ENCODE results near the gene FOXN1. TPM values are rescaled to one million over a fixed set of nuclear protein-coding genes. Genes with fewer than 3 reads are reported as not detected.

FOXN1 gene
- total and polyA plus RNA-seq, 4 donors = not detected

- TF ChIP-seq RAD21 (IDR thresholded peaks at IDR 0.05) (no peak), ZBTB33 (IDR thresholded peaks at IDR 0.05) (no peak), EGR1 (IDR thresholded peaks at IDR 0.05; ENCODE audit: low read depth in 2 of 2) (no peak), JUND (IDR thresholded peaks at IDR 0.05) (no peak), YY1 (IDR thresholded peaks at IDR 0.05) (no peak), TAF1 (conservative IDR thresholded peaks at IDR 0.05) (no peak), FOXA1 (IDR thresholded peaks at IDR 0.05) (no peak), CTCF (IDR thresholded peaks at IDR 0.05; ENCODE audit: low read depth, low read length, missing input control) (no peak), HNF4A (conservative IDR thresholded peaks at IDR 0.05) (no peak), ATF3 (IDR thresholded peaks at IDR 0.05) (no peak), REST (IDR thresholded peaks at IDR 0.05) (no peak), FOXA2 (IDR thresholded peaks at IDR 0.05) (no peak), GABPA (IDR thresholded peaks at IDR 0.05 in 1 of 2, conservative IDR thresholded peaks at IDR 0.05 in 1 of 2) (no peak)
- H3K9ac ChIP-seq (ENCODE audit: low read depth in 1 of 2, low read length in 2 of 2) = no peak overlapping the region
- H3K4me1 ChIP-seq (ENCODE audit: control insufficient read depth in 4 of 4, insufficient read depth in 4 of 4, low read length in 3 of 4) = peaks cover 4 to 25% (median 20%) of the 10 kb centered on the region in 4 donors
- 89% methylated on average over 6 of the region's 6 CpGs for WGBS
- H3K36me3 ChIP-seq (ENCODE audit: control insufficient read depth in 4 of 4, insufficient read depth in 3 of 4, low read depth in 1 of 4, low read length in 3 of 4) = peaks cover 6 to 44% (median 32%) of the 10 kb centered on the region in 4 donors
- no peak overlapping the region for H3K27ac ChIP-seq (ENCODE audit: low read depth in 1 of 2, low read length in 2 of 2)
- no peak overlapping the region for H3K4me3 ChIP-seq (ENCODE audit: low read depth in 1 of 3, low read length in 3 of 3)
- H3K9me3 ChIP-seq (ENCODE audit: control insufficient read depth in 4 of 4, low read length in 3 of 4) = no peaks in the 10 kb centered on the region
- no peaks in the 10 kb centered on the region for H3K27me3 ChIP-seq (ENCODE audit: control insufficient read depth in 4 of 4, insufficient read depth in 4 of 4, low read length in 3 of 4)
- no peak for DNase-seq (ENCODE audit: low spot score)
Measured at GRCh38 chr17:28554565-28554964, 48.4 kb downstream of the FOXN1 start.

GRCh38 chr17:28555022-28555421, 48.9 kb downstream of the FOXN1 start:
- Histone ChIP-seq H3K27me3 (ENCODE audit: control insufficient read depth in 4 of 4, insufficient read depth in 4 of 4, low read length in 3 of 4) (no peaks in the 10 kb centered on the region), H3K9me3 (ENCODE audit: control insufficient read depth in 4 of 4, low read length in 3 of 4) (no peaks in the 10 kb centered on the region), H3K9ac (ENCODE audit: low read depth in 1 of 2, low read length in 2 of 2) (no peak overlapping the region), H3K4me3 (ENCODE audit: low read depth in 1 of 3, low read length in 3 of 3) (no peak overlapping the region), H3K4me1 (ENCODE audit: control insufficient read depth in 4 of 4, insufficient read depth in 4 of 4, low read length in 3 of 4) (peaks cover 4 to 25% (median 20%) of the 10 kb centered on the region in 4 donors), H3K36me3 (ENCODE audit: control insufficient read depth in 4 of 4, insufficient read depth in 3 of 4, low read depth in 1 of 4, low read length in 3 of 4) (peaks cover 6 to 48% (median 36%) of the 10 kb centered on the region in 4 donors), H3K27ac (ENCODE audit: low read depth in 1 of 2, low read length in 2 of 2) (no peak overlapping the region)
- DNase-seq (ENCODE audit: low spot score) = no peak
- 97% methylated on average over 3 of the region's 3 CpGs for WGBS
- no peak for TF ChIP-seq RAD21 (IDR thresholded peaks at IDR 0.05)
- no peak for TF ChIP-seq FOXA1 (IDR thresholded peaks at IDR 0.05)
- TF ChIP-seq ATF3 (IDR thresholded peaks at IDR 0.05) = no peak
- no peak for TF ChIP-seq EGR1 (IDR thresholded peaks at IDR 0.05; ENCODE audit: low read depth in 2 of 2)
- no peak for TF ChIP-seq REST (IDR thresholded peaks at IDR 0.05)
- TF ChIP-seq YY1 (IDR thresholded peaks at IDR 0.05) = no peak
- no peak for TF ChIP-seq JUND (IDR thresholded peaks at IDR 0.05)
- no peak for TF ChIP-seq FOXA2 (IDR thresholded peaks at IDR 0.05)
- no peak for TF ChIP-seq SP1 (IDR thresholded peaks at IDR 0.05)
- TF ChIP-seq HNF4A (conservative IDR thresholded peaks at IDR 0.05) = no peak
- TF ChIP-seq TAF1 (conservative IDR thresholded peaks at IDR 0.05) = no peak
- TF ChIP-seq MAX (IDR thresholded peaks at IDR 0.05) = no peak
- TF ChIP-seq GABPA (IDR thresholded peaks at IDR 0.05 in 1 of 2, conservative IDR thresholded peaks at IDR 0.05 in 1 of 2) = no peak
- TF ChIP-seq HNF4G (IDR thresholded peaks at IDR 0.05) = no peak
